ENCODE data around the gene QSOX1.

Gene QSOX1

GRCh38 chr1:180150982-180151381 is 3.7 kb upstream of the QSOX1 start:
- peak; percentile 53 for DNase-seq

- peak; percentile 87 for DNase-seq
Observed at GRCh38 chr1:180151508-180151907, 3.2 kb upstream of the QSOX1 start.

- peak; percentile 57 for DNase-seq
Observed at GRCh38 chr1:180152588-180152987, 2.1 kb upstream of the QSOX1 start.

- no peak for DNase-seq
Observed at GRCh38 chr1:180153032-180153431, 1.6 kb upstream of the QSOX1 start.

GRCh38 chr1:180154003-180154324 is 705 bp upstream of the QSOX1 start:
- no peak for DNase-seq

GRCh38 chr1:180155182-180155682 is 563 bp downstream of the QSOX1 start:
- no peak for DNase-seq

GRCh38 chr1:180156201-180156600 is 1.5 kb downstream of the QSOX1 start:
- DNase-seq, result no peak

GRCh38 chr1:180156631-180157091 is 2.0 kb downstream of the QSOX1 start:
- peak; percentile 83 for DNase-seq

GRCh38 chr1:180157108-180157507 is 2.4 kb downstream of the QSOX1 start:
- DNase-seq, result peak; percentile 82

GRCh38 chr1:180157576-180158057 is 2.9 kb downstream of the QSOX1 start:
- DNase-seq, result no peak

- DNase-seq, result no peak
Observed at GRCh38 chr1:180158149-180159147, 3.8 kb downstream of the QSOX1 start.

- DNase-seq, result no peak
Observed at GRCh38 chr1:180160357-180160756, 5.7 kb downstream of the QSOX1 start.

- no peak for DNase-seq
Observed at GRCh38 chr1:180163041-180163440, 8.4 kb downstream of the QSOX1 start.

- no peak for DNase-seq
Observed at GRCh38 chr1:180165096-180165495, 10.4 kb downstream of the QSOX1 start.

GRCh38 chr1:180165509-180166435 is 11.1 kb downstream of the QSOX1 start:
- DNase-seq, result no peak

GRCh38 chr1:180166436-180166800 is 11.7 kb downstream of the QSOX1 start:
- DNase-seq, result no peak

- DNase-seq, result no peak
Observed at GRCh38 chr1:180167021-180167701, 12.5 kb downstream of the QSOX1 start.

GRCh38 chr1:180167721-180168467 is 13.2 kb downstream of the QSOX1 start:
- DNase-seq, result peak; percentile 91

- DNase-seq, result peak; percentile 52
Observed at GRCh38 chr1:180168786-180169639, 14.3 kb downstream of the QSOX1 start.

GRCh38 chr1:180169640-180170195 is 15.0 kb downstream of the QSOX1 start:
- no peak for DNase-seq

Measured in NCI-H226 (cell line).